ENCODE results near the gene SGCA. TPM values are rescaled to one million over a fixed set of nuclear protein-coding genes. Genes with fewer than 3 reads are reported as not detected.

The SGCA gene
- total RNA-seq, 4 donors from 2014 or later, result 2.1 to 5.8 (median 4.0) TPM

- Histone ChIP-seq H3K4me3 (no peak overlapping the region), H3K27me3 (no peaks in the 10 kb centered on the region), H3K9me3 (no peaks in the 10 kb centered on the region), H3K36me3 (peaks cover 59% of the 10 kb centered on the region), H3K4me1 (peaks cover 60% of the 10 kb centered on the region), H3K27ac (no peak overlapping the region)
- TF ChIP-seq POLR2AphosphoS5 (IDR thresholded peaks at IDR 0.05), result no peak
- no peak for TF ChIP-seq POLR2A (IDR thresholded peaks at IDR 0.05)
- 73% methylated on average over 6 of the region's 6 CpGs for WGBS
- no peak for DNase-seq (ENCODE audit: low spot score in 2 of 2)
Observed at GRCh38 chr17:50144355-50144754, 21.4 kb upstream of the SGCA start.

DNA sequence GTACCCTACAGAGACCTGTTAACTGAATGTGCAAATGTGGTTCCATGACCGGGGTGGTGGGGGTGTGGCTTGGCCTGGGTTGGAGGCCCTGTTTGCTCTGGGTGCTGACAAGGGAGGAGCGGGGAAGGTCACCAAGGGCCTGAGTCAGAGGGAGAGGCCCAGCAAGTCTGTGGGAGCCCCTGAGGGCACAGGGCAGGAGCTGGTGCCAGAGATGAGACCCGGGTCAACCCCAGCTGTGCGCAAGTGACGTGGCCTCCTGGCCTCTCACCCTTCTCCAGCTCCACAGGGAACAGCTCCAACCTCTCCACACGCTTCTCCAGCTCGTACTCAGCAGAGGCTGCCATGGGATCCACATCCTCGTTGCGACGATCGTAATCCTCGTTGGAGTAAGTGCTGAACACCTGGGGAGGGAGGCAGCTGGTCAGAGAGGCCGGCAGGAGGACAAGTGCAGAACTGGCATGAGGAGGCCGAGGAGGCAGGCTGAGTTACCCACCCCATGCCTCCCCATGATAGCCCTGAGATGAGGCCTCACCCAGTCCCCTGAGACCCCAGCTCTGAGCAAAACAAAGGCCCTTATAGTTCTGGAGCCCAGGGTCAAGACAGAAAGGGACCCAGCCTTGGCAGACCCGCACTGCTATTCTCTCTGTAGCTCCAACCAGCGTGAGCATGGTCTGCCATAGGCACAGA is 20.8 kb upstream of the SGCA start:
- H3K4me1 ChIP-seq, result peaks cover 65% of the 10 kb centered on the region
- peak in 1 of 2 donors; percentile 63 for DNase-seq (ENCODE audit: low spot score in 2 of 2)
- no peaks in the 10 kb centered on the region for H3K9me3 ChIP-seq
- H3K4me3 ChIP-seq, result no peak overlapping the region
- H3K36me3 ChIP-seq, result peaks cover 53% of the 10 kb centered on the region
- TF ChIP-seq, protein P1, sequence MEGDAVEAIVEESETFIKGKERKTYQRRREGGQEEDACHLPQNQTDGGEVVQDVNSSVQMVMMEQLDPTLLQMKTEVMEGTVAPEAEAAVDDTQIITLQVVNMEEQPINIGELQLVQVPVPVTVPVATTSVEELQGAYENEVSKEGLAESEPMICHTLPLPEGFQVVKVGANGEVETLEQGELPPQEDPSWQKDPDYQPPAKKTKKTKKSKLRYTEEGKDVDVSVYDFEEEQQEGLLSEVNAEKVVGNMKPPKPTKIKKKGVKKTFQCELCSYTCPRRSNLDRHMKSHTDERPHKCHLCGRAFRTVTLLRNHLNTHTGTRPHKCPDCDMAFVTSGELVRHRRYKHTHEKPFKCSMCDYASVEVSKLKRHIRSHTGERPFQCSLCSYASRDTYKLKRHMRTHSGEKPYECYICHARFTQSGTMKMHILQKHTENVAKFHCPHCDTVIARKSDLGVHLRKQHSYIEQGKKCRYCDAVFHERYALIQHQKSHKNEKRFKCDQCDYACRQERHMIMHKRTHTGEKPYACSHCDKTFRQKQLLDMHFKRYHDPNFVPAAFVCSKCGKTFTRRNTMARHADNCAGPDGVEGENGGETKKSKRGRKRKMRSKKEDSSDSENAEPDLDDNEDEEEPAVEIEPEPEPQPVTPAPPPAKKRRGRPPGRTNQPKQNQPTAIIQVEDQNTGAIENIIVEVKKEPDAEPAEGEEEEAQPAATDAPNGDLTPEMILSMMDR (IDR thresholded peaks at IDR 0.05), result no peak
- no peak for TF ChIP-seq EP300 (IDR thresholded peaks at IDR 0.05)
- TF ChIP-seq POLR2AphosphoS5 (IDR thresholded peaks at IDR 0.05), result no peak
- no peak for TF ChIP-seq POLR2A (IDR thresholded peaks at IDR 0.05)
- no peaks in the 10 kb centered on the region for H3K27me3 ChIP-seq
- 54% methylated on average over 8 of the region's 16 CpGs for WGBS
- no peak overlapping the region for H3K27ac ChIP-seq

- no peak overlapping the region for H3K27ac ChIP-seq
- 63% methylated on average over 11 of the region's 11 CpGs for WGBS
- H3K36me3 ChIP-seq, result peaks cover 46% of the 10 kb centered on the region
Observed at GRCh38 chr17:50145532-50146229, 20.1 kb upstream of the SGCA start.

GRCh38 chr17:50146230-50146926 is 19.4 kb upstream of the SGCA start:
- Histone ChIP-seq H3K4me3 (peak overlapping the region; percentile 84), H3K36me3 (peaks cover 39% of the 10 kb centered on the region), H3K4me1 (peaks cover 64% of the 10 kb centered on the region), H3K9me3 (no peaks in the 10 kb centered on the region), H3K27ac (peak overlapping the region; percentile 86), H3K27me3 (no peaks in the 10 kb centered on the region)
- DNase-seq (ENCODE audit: low spot score in 2 of 2), result peak in 1 of 2 donors; percentile 67
- WGBS, result 44% methylated on average over 3 of the region's 10 CpGs
- TF ChIP-seq POLR2A (IDR thresholded peaks at IDR 0.05), result no peak
- TF ChIP-seq EP300 (IDR thresholded peaks at IDR 0.05), result no peak
- TF ChIP-seq, protein P1 (IDR thresholded peaks at IDR 0.05), result peak in 1 of 2 donors; percentile 11
- TF ChIP-seq POLR2AphosphoS5 (IDR thresholded peaks at IDR 0.05), result no peak

More at GRCh38 chr17:50145532-50146229, 20.1 kb upstream of the SGCA start:
- DNase-seq (ENCODE audit: low spot score in 2 of 2), result peak in 1 of 2 donors; percentile 58
- TF ChIP-seq, protein P1 (IDR thresholded peaks at IDR 0.05), result no peak
- TF ChIP-seq EP300 (IDR thresholded peaks at IDR 0.05), result no peak
- TF ChIP-seq POLR2A (IDR thresholded peaks at IDR 0.05), result no peak
- no peak for TF ChIP-seq POLR2AphosphoS5 (IDR thresholded peaks at IDR 0.05)
- Histone ChIP-seq H3K4me3 (no peak overlapping the region), H3K27me3 (no peaks in the 10 kb centered on the region), H3K9me3 (no peaks in the 10 kb centered on the region), H3K4me1 (peaks cover 62% of the 10 kb centered on the region)

GRCh38 chr17:50146927-50147665 is 18.7 kb upstream of the SGCA start:
- 22% methylated on average over 13 of the region's 15 CpGs for WGBS
- no peaks in the 10 kb centered on the region for H3K9me3 ChIP-seq
- peaks cover 32% of the 10 kb centered on the region for H3K36me3 ChIP-seq
- peak overlapping the region; percentile 86 for H3K27ac ChIP-seq
- TF ChIP-seq EP300 (IDR thresholded peaks at IDR 0.05), result no peak
- TF ChIP-seq, protein P1 (IDR thresholded peaks at IDR 0.05), result no peak
- no peak for TF ChIP-seq POLR2AphosphoS5 (IDR thresholded peaks at IDR 0.05)
- TF ChIP-seq POLR2A (IDR thresholded peaks at IDR 0.05), result no peak
- H3K4me1 ChIP-seq, result peaks cover 71% of the 10 kb centered on the region
- H3K27me3 ChIP-seq, result no peaks in the 10 kb centered on the region
- peak overlapping the region; percentile 84 for H3K4me3 ChIP-seq
- no peak for DNase-seq (ENCODE audit: low spot score in 2 of 2)

Data from suprapubic skin (tissue), 4 donors.